VCaP (cell line): ENCODE results near the gene A4GALT.

Experiments used
- H3K27ac ChIP-seq: fragments of 450-650 bp; 2 replicates; pipeline ENCODE4 v1.5.1; 2017
- CTCF ChIP-seq: fragments of 450-650 bp; conservative IDR thresholded peaks from 2 replicates; pipeline ENCODE4 v1.5.1; 2017; ENCODE audit warnings: mild to moderate bottlenecking, moderate library complexity

The A4GALT gene

GRCh38 chr22:42725606-42726355 lies 5.1 kb upstream of the A4GALT start:
- TF ChIP-seq CTCF = no peak
- H3K27ac ChIP-seq = no peak overlapping the region

- H3K27ac ChIP-seq = no peak overlapping the region
- TF ChIP-seq CTCF = no peak
These were observed 3.4 kb upstream of the A4GALT start for GRCh38 chr22:42724062-42724461.

GRCh38 chr22:42721045-42721434 lies 370 bp upstream of the A4GALT start:
- H3K27ac ChIP-seq = no peak overlapping the region; the same call in 1 of the 2 replicates
- TF ChIP-seq CTCF = no peak

- peak overlapping the region; percentile 32; the same call in 1 of the 2 replicates for H3K27ac ChIP-seq
- TF ChIP-seq CTCF = no peak
These were observed 911 bp downstream of the A4GALT start for GRCh38 chr22:42719656-42720262.

- no peak for TF ChIP-seq CTCF
- H3K27ac ChIP-seq = no peak overlapping the region
These were observed 1.5 kb downstream of the A4GALT start for GRCh38 chr22:42719133-42719532.

GRCh38 chr22:42717197-42717928 lies 3.3 kb downstream of the A4GALT start:
- TF ChIP-seq CTCF = no peak
- no peak overlapping the region for H3K27ac ChIP-seq

- TF ChIP-seq CTCF = no peak
- no peak overlapping the region for H3K27ac ChIP-seq
These were observed 4.0 kb downstream of the A4GALT start for GRCh38 chr22:42716649-42717127.
